ENCODE measurements around the gene OR52N4.
"Not testable (repeated sequence)": the region's sequence is repeated elsewhere in the genome, so short reads cannot be mapped to it uniquely, and the experiment has no call there.

The OR52N4 gene

GRCh38 chr11:5753943-5754342 lies at the start of gene OR52N4:
Gene OR52N4, plus strand, starts transcription at chr11:5754243. Its CDS starts 498 bp downstream, at chr11:5754741.
- DNase-seq (ENCODE audit: extremely low read depth in 1 of 2, low read depth in 1 of 2): no peak

GRCh38 chr11:5705688-5706087 lies 48.4 kb upstream of the OR52N4 start:
- DNase-seq (ENCODE audit: extremely low read depth in 1 of 2, low read depth in 1 of 2): no peak

- DNase-seq (ENCODE audit: extremely low read depth in 1 of 2, low read depth in 1 of 2): no peak
Observed at GRCh38 chr11:5712507-5712906, 41.5 kb upstream of the OR52N4 start.

DNA sequence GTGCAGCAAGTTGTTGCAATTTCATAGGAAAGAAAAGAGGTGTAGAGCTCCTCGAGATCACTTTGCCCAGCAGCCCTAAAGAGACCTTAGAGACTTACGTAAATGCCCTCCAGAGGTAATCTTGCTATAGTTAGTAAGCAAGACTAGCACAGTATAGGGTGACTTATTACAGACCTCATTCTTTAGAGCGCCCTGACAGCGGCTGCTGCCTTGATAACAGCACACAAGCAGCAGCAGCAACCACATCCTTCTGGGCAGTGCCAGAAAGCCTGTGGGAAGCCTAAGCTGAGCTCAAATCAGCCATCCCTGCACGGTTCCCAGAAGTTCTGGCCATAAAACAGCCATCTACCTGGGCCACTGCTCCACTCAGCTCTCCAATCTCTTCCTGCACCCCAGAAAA lies 40.3 kb upstream of the OR52N4 start:
- DNase-seq (ENCODE audit: extremely low read depth in 1 of 2, low read depth in 1 of 2): no peak

DNA sequence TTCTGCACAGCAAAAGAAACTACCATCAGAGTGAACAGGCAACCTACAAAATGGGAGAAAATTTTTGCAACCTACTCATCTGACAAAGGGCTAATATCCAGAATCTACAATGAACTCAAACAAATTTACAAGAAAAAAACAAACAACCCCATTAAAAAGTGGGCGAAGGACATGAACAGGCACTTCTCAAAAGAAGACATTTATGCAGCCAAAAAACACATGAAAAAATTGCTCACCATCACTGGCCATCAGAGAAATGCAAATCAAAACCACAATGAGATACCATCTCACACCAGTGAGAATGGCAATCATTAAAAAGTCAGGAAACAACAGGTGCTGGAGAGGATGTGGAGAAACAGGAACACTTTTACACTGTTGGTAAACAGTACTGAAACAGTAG lies 37.5 kb upstream of the OR52N4 start:
- not testable (repeated sequence) for DNase-seq (ENCODE audit: extremely low read depth in 1 of 2, low read depth in 1 of 2)

GRCh38 chr11:5719703-5720495 lies 34.1 kb upstream of the OR52N4 start:
- no peak for DNase-seq (ENCODE audit: extremely low read depth in 1 of 2, low read depth in 1 of 2)

DNA sequence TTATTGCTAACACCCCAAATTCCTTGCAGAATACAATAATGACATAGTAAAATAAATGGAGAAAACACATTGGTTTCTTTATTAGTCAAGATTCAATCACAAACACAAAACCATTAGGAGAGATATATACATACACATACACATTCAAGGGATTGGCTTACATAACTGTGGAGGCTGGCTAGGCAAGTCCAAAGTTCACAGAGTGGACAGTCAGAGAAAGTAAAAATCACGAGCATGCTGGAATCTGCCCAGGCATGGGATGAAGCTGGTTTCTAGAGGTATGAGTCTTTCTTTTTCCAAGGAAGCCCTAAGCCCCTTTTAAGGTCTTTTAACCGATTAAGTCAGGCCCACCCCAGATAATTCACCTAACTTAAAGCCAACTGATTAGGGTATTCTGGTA lies 31.4 kb upstream of the OR52N4 start:
- DNase-seq (ENCODE audit: extremely low read depth in 1 of 2, low read depth in 1 of 2): no peak

GRCh38 chr11:5726351-5726750 lies 27.7 kb upstream of the OR52N4 start:
- DNase-seq (ENCODE audit: extremely low read depth in 1 of 2, low read depth in 1 of 2): no peak

GRCh38 chr11:5727691-5728090 lies 26.4 kb upstream of the OR52N4 start:
- DNase-seq (ENCODE audit: extremely low read depth in 1 of 2, low read depth in 1 of 2): no peak

GRCh38 chr11:5736396-5736795 lies 17.6 kb upstream of the OR52N4 start, which contains the start of gene OR56B1:
Gene OR56B1, plus strand, starts transcription at chr11:5736448. Its CDS starts 69 bp downstream, at chr11:5736517.
- no peak for DNase-seq (ENCODE audit: extremely low read depth in 1 of 2, low read depth in 1 of 2)

- no peak for DNase-seq (ENCODE audit: extremely low read depth in 1 of 2, low read depth in 1 of 2)
Observed at GRCh38 chr11:5737091-5737490, 17.0 kb upstream of the OR52N4 start.

GRCh38 chr11:5737670-5738392 lies 16.2 kb upstream of the OR52N4 start:
- DNase-seq (ENCODE audit: extremely low read depth in 1 of 2, low read depth in 1 of 2): no peak

- no peak for DNase-seq (ENCODE audit: extremely low read depth in 1 of 2, low read depth in 1 of 2)
Observed at GRCh38 chr11:5738431-5738830, 15.6 kb upstream of the OR52N4 start.

- no peak for DNase-seq (ENCODE audit: extremely low read depth in 1 of 2, low read depth in 1 of 2)
Observed at GRCh38 chr11:5746614-5747013, 7.4 kb upstream of the OR52N4 start.

DNA sequence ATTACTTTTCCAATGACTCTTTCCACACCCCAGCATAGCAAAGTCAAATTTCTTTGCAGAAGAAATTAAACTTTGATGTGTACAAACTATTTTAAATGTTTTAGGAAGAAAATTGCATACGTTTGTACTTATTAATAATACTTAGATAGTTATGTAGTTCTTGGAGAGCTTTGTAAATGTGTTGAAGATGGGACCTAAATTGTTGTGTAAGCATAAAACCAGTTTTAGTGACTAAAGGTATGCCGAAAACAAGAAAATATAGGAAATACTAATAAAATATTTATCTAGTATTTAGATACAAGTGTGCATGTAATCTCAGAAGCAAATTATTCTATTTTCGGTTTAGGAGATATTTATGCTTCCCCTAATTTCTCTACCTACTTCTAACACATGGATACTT lies 4.2 kb upstream of the OR52N4 start:
- no peak for DNase-seq (ENCODE audit: extremely low read depth in 1 of 2, low read depth in 1 of 2)

- DNase-seq (ENCODE audit: extremely low read depth in 1 of 2, low read depth in 1 of 2): no peak
Observed at GRCh38 chr11:5767056-5767455, 13.0 kb downstream of the OR52N4 start.

DNA sequence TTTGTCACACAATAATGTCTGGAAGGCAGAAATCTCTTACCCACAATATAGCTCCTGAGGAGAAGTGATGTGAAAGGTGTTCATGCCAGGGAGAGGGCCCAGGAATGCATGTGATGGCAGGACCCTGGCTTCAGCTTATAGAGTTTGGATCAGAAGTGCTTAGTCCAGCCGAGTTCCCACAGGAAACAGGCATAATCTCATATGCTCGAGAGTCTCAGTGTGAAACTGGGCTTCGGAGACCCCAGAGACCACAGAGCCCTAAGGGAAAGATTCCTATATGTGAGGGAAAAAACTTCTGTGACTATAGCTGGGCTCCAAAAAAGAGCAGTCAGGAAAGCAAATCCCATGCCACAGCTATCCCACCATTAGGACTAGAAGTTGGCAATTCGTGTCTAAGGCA lies 29.2 kb downstream of the OR52N4 start, which contains the start of gene OR52N5:
Gene OR52N5, minus strand, starts transcription at position 101 of the 400 bp plus-strand sequence. CDS start 4,721 bp downstream, outside the sequence.
- no peak for DNase-seq (ENCODE audit: extremely low read depth in 1 of 2, low read depth in 1 of 2)

DNA sequence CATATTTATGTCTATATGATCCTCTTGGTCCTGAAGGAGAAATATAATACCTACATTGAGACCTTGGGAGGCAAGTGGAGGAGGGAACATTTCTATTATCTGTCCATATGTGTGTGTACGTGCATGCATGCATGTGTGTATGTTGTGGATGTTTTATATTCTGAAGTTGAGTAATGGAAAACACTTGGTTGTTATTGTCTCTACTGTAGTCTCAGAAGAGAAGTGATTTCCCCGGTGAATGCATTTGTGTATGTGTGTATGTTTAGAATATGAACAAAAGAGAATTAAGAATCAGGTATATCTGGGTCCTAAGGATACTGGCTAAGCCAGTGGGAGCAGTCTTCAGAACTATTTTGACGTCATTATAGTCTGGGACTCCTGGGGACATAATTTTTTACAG lies 37.1 kb downstream of the OR52N4 start, which contains the start of gene OR52N1:
Gene OR52N1, minus strand, starts transcription at position 101 of the 400 bp plus-strand sequence. CDS start 2,449 bp downstream, outside the sequence.
- no peak for DNase-seq (ENCODE audit: extremely low read depth in 1 of 2, low read depth in 1 of 2)

DNA sequence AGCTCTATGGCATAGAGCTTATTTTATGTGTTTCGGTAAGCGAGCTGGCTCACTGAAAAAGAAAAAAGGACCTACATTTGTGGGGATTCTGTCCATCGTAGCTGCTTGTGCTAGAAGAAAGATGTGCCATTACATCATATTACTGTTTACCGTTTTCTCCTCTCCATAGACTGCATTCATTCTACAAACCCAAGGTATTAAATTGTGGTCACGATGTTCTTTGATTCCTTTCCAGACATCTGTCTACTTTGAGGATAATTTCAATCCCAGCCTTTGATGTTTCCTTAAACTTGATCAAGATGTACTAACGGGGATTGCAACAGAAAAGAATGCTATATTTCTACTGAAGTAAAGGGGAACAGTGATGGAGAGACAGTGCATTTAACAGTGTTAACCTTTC lies 42.5 kb downstream of the OR52N4 start:
- DNase-seq (ENCODE audit: extremely low read depth in 1 of 2, low read depth in 1 of 2): no peak

DNA sequence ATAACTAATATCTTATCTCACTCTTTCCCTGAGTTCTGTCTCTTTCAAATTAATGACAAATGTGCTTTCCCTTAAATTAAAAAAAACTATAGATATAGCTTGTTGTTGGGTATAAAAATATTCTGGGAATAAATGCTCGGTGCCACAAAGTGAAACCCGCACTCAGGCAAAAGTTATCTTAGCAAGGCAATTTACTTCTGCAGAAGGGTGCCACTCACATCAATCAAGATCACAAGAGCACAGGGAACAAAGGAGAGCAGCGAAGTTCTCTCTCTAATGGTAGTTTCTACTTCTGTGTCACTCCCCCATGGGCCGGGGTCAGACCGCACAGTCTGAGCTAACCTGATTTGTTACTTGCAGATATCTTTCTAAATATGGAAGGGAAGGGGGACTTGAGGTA lies 49.9 kb downstream of the OR52N4 start:
- no peak for DNase-seq (ENCODE audit: extremely low read depth in 1 of 2, low read depth in 1 of 2)

All from stimulated activated CD8-positive, alpha-beta memory T cell treated with anti-CD3 and anti-CD28 coated beads, Interleukin-7, amount 100 ng/mL, for 48 hours (primary cell).